ENCODE measurements around the gene ALOXE3. TPM values are rescaled to one million over a fixed set of nuclear protein-coding genes. Genes with fewer than 3 reads are reported as not detected.

Gene ALOXE3
- total and polyA plus RNA-seq, 9 donors, result not detected

DNA sequence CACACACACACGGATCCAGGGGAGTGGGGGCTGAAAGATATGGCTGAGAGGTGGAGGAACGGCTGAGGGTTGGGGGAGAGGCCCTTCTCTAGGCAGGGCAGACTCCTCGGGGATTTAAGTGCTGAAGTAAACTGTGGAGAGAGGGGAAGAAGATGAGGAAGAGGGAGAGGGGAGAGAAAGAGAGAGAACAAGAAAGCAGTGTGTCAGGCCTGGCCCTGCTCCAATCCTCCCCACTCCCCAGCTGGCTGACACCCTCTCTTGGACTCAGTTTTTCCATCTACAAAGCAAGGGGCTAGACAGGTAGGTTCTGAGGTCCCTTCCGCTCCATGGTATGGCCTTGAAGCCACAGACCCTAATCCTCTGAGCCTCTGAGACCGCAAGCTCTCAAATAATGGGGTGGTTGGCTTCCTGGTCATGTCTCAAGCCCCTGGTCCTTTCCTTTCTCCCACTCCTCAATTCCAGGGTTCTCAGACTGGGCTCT, 42.5 kb upstream of the ALOXE3 start:
- Histone ChIP-seq H3K9me3 (replicated peaks; ENCODE audit: control insufficient read depth, low read depth, low read length) (no peaks in the 10 kb centered on the region), H3K27me3 (ENCODE audit: control insufficient read depth, insufficient read depth, low read length) (no peaks in the 10 kb centered on the region), H3K36me3 (ENCODE audit: control insufficient read depth, insufficient read depth, low read length) (peaks cover 30% of the 10 kb centered on the region), H3K4me3 (ENCODE audit: low read length) (no peak overlapping the region), H3K27ac (ENCODE audit: low read length) (peak overlapping the region; percentile 97), H3K4me1 (ENCODE audit: control insufficient read depth, insufficient read depth, low read length) (peaks cover 52% of the 10 kb centered on the region)
- 40% methylated on average over 4 of the region's 5 CpGs for WGBS (ENCODE audit: insufficient coverage)
- peak; percentile 30 for DNase-seq

DNA sequence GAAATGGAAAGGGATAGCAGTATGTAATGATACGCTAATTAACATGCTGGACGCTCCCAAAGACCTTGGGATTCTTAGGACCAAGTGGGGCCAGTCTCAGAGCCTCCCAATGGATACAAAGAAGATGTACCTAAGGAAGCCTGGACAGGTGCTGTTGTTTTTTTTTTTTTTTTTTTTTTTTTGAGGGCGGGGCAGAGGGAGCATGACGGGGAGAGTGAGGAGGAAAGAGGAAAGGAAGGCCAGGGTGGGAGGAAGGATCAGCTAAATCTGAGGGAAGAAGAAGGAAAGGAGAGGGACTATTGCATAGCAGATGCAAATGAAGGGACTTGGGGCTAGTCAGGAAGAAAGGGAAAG, 41.9 kb upstream of the ALOXE3 start:
- H3K4me3 ChIP-seq (ENCODE audit: low read length), result no peak overlapping the region
- peaks cover 58% of the 10 kb centered on the region for H3K4me1 ChIP-seq (ENCODE audit: control insufficient read depth, insufficient read depth, low read length)
- H3K9me3 ChIP-seq (replicated peaks; ENCODE audit: control insufficient read depth, low read depth, low read length), result no peaks in the 10 kb centered on the region
- no peak for DNase-seq
- 68% methylated on average over 4 of the region's 4 CpGs for WGBS (ENCODE audit: insufficient coverage)
- H3K27me3 ChIP-seq (ENCODE audit: control insufficient read depth, insufficient read depth, low read length), result no peaks in the 10 kb centered on the region
- peaks cover 30% of the 10 kb centered on the region for H3K36me3 ChIP-seq (ENCODE audit: control insufficient read depth, insufficient read depth, low read length)
- peak overlapping the region; percentile 97 for H3K27ac ChIP-seq (ENCODE audit: low read length)

DNA sequence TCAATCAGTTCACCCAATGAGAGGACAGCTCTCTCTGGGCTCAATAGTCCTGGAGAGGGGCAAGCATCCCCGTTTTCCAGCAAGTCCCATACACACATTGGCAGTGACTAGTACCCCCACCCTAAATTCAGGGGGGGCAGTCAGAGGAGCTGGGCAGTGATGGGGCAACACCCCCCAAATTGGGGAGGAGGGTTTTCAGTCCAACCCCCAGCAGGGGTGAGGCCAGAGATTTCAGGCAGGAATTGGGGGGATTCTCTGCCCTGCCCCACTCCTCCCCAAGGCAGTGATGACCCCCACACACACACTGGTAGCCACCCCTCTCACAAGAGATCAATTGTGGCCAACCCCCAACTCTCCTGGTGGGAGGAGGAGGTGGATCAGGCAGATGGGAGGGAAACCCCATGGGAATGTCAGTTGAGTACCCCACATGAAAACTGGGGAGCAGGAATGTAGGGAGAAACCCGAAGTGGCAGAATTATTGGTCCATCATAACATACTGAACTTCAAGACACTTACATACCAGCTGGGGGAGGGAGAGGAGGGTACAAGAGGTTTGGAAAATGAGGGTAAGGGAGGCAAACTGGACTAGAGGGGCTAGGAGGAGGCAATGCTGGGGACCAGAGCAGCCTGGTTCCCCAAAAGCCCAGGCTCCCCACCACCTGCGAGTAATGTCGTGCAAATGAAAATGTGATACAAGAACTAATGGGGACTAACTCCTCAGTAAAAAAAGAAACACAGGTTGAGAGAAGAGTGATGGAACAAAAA, 41.3 kb upstream of the ALOXE3 start:
- no CpG with 5 or more reads among the region's 4 CpGs for WGBS (ENCODE audit: insufficient coverage)
- Histone ChIP-seq H3K4me1 (ENCODE audit: control insufficient read depth, insufficient read depth, low read length) (peaks cover 58% of the 10 kb centered on the region), H3K27ac (ENCODE audit: low read length) (no peak overlapping the region)

DNA sequence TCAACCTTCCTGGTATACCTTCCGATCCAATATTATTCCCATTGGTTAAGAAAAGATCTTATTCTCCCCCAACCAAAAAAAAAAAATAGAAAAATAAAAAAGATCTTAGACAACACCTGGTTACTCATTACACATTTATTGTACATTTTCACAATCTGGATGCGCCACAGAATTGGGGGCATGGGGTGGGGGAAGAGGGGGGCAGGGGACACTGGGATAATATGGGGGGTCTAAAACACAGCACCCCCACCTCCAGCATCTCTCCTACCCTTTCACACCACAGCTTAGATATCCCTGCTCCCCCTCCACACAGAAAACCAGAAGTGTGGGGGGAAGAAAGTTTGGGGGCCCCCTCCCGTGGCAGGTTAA, 40.7 kb upstream of the ALOXE3 start:
- WGBS (ENCODE audit: insufficient coverage), result no CpG with 5 or more reads among the region's 3 CpGs
- Histone ChIP-seq H3K4me1 (ENCODE audit: control insufficient read depth, insufficient read depth, low read length) (peaks cover 55% of the 10 kb centered on the region), H3K9me3 (replicated peaks; ENCODE audit: control insufficient read depth, low read depth, low read length) (no peaks in the 10 kb centered on the region), H3K27me3 (ENCODE audit: control insufficient read depth, insufficient read depth, low read length) (no peaks in the 10 kb centered on the region), H3K36me3 (ENCODE audit: control insufficient read depth, insufficient read depth, low read length) (peaks cover 30% of the 10 kb centered on the region), H3K4me3 (ENCODE audit: low read length) (no peak overlapping the region), H3K27ac (ENCODE audit: low read length) (no peak overlapping the region)
- DNase-seq, result no peak

More for the DNA sequence above, 41.3 kb upstream of the ALOXE3 start:
- H3K36me3 ChIP-seq (ENCODE audit: control insufficient read depth, insufficient read depth, low read length), result peaks cover 30% of the 10 kb centered on the region
- H3K9me3 ChIP-seq (replicated peaks; ENCODE audit: control insufficient read depth, low read depth, low read length), result no peaks in the 10 kb centered on the region
- H3K4me3 ChIP-seq (ENCODE audit: low read length), result no peak overlapping the region
- peak; percentile 28 for DNase-seq
- no peaks in the 10 kb centered on the region for H3K27me3 ChIP-seq (ENCODE audit: control insufficient read depth, insufficient read depth, low read length)

DNA sequence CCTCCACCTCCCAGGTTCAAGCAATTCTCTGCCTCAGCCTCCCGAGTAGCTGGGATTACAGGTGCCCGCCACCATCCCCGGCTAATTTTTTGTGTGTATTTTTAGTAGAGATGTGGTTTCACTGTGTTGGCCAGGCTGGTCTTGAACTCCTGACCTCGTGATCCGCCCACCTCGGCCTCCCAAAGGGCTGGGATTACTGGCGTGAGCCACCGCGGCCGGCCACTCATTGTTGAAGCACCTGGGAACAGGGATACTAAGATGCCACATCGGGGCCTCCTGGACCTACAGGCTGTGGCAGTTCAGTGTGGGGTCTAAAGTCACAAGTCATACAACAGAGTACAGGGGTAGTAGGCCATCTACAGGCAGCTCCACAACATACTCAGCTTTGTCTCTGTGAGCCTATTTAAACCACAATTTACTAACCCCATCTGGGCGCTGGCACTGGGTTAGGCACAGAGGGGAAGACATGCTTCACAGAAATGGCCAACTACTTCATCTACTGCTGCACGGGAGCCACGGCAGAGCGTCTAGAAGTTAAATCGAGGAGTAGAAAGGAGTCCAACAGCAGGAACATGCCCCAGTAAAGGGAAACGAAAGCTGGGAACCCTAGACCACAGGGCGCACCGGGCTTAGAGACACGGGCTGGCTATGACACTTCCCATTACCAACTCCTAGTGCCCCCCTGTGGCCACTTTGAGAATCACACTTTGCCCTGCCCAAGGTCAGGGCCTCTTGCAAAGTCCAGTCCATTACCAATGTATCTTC, 40.1 kb upstream of the ALOXE3 start:
- Histone ChIP-seq H3K27ac (ENCODE audit: low read length) (peak overlapping the region; percentile 92), H3K36me3 (ENCODE audit: control insufficient read depth, insufficient read depth, low read length) (peaks cover 30% of the 10 kb centered on the region), H3K4me1 (ENCODE audit: control insufficient read depth, insufficient read depth, low read length) (peaks cover 55% of the 10 kb centered on the region), H3K4me3 (ENCODE audit: low read length) (no peak overlapping the region), H3K9me3 (replicated peaks; ENCODE audit: control insufficient read depth, low read depth, low read length) (no peaks in the 10 kb centered on the region), H3K27me3 (ENCODE audit: control insufficient read depth, insufficient read depth, low read length) (no peaks in the 10 kb centered on the region)
- peak; percentile 93 for DNase-seq
- 30% methylated on average over 14 of the region's 20 CpGs for WGBS (ENCODE audit: insufficient coverage)

DNA sequence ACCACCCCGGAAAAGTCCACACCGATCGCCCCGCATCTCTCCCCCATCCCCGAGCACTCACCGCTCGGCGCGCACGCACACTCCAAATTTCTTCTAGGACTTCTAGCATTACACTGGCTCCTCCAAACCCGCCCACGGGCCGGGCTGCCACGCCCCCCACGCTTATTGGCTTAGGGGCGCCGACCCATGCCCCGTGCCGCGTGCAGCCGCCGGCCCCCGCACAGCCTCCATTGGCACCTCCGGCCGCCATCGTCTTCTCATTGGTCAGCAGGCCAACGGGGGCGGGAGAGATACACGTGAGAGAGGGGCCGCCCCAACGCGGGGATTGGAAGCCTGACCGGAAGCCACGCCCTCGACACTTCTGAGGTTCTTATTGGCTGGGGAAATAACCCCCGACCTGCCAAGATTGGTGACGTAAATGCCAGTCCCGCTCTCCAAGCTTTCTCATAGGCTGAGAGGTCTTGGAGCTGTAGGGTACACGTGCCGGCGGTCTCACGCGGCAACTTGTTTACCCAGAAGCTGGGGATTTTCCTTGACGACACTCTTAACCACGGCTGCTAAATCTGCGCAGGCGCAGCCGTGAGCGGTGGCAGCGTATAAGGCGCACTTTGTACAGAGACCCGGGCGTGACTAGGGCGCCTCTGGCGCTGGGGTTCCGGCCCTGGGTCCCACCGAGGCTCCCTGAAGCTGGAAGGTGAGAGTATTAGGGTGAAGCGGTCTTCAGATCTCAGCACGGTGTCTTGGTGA, 38.1 kb upstream of the ALOXE3 start:
- H3K4me1 ChIP-seq (ENCODE audit: control insufficient read depth, insufficient read depth, low read length), result peaks cover 63% of the 10 kb centered on the region
- WGBS (ENCODE audit: insufficient coverage), result under 1% methylated on average over 55 of the region's 59 CpGs

DNA sequence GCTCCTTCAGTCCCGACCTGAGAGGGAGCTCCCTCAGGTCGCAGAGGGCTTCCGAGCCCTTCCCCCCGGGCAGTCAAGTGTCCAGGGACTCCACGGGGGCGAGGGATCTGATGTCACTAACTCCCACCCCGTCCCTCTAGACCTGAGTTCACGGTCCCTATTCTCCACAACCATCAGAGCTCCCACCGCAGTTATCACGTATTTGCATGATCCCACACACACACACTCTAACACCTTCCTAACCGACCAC, 37.6 kb upstream of the ALOXE3 start:
- Histone ChIP-seq H3K36me3 (ENCODE audit: control insufficient read depth, insufficient read depth, low read length) (peaks cover 22% of the 10 kb centered on the region), H3K27ac (ENCODE audit: low read length) (peak overlapping the region; percentile 98), H3K4me3 (ENCODE audit: low read length) (peak overlapping the region; percentile 88), H3K4me1 (ENCODE audit: control insufficient read depth, insufficient read depth, low read length) (peaks cover 62% of the 10 kb centered on the region), H3K9me3 (replicated peaks; ENCODE audit: control insufficient read depth, low read depth, low read length) (no peaks in the 10 kb centered on the region), H3K27me3 (ENCODE audit: control insufficient read depth, insufficient read depth, low read length) (no peaks in the 10 kb centered on the region)
- DNase-seq, result no peak
- under 1% methylated on average over 11 of the region's 11 CpGs for WGBS (ENCODE audit: insufficient coverage)

More for the DNA sequence above, 38.1 kb upstream of the ALOXE3 start:
- H3K9me3 ChIP-seq (replicated peaks; ENCODE audit: control insufficient read depth, low read depth, low read length), result no peaks in the 10 kb centered on the region
- peaks cover 27% of the 10 kb centered on the region for H3K36me3 ChIP-seq (ENCODE audit: control insufficient read depth, insufficient read depth, low read length)
- peak overlapping the region; percentile 98 for H3K27ac ChIP-seq (ENCODE audit: low read length)
- no peaks in the 10 kb centered on the region for H3K27me3 ChIP-seq (ENCODE audit: control insufficient read depth, insufficient read depth, low read length)
- H3K4me3 ChIP-seq (ENCODE audit: low read length), result peak overlapping the region; percentile 88
- DNase-seq, result peak; percentile 100

DNA sequence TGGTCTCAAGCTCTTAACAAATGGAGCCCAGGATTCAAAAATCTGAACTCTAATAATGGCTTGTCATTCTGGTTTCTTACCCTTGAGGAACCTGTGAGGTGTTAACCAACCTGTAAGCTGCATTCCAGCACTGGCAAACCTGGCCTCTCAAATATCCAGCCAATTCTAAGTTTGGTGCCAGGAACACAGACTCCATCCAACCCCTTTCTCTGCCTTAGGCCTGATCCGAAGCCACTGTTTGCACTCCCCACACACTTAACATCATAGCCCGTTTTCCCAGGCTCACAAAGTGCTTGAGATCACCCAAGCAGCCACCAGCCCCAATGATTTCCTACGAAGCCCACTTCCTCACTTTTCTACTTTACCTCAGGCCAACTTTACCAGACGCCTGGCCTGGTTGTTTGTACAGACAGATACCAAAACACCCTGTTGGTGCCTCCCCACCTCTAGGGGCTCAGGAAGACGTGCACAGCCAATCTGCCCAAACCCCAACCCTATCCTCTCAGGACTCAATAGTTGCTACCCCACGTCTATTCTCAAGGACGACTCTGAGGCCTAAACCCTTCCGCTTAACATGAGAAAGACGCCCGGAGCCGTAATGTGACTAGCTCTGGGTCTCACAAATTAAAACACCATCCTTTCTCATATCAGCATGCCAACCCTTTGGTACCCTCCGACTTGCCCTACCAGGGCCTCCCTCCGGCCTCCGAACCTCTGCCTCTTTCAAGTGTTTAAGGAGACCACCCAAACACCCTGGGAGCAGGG, 37.1 kb upstream of the ALOXE3 start:
- H3K9me3 ChIP-seq (replicated peaks; ENCODE audit: control insufficient read depth, low read depth, low read length), result no peaks in the 10 kb centered on the region
- H3K4me1 ChIP-seq (ENCODE audit: control insufficient read depth, insufficient read depth, low read length), result peaks cover 62% of the 10 kb centered on the region
- peak overlapping the region; percentile 98 for H3K27ac ChIP-seq (ENCODE audit: low read length)
- 13% methylated on average over 14 of the region's 14 CpGs for WGBS (ENCODE audit: insufficient coverage)
- no peaks in the 10 kb centered on the region for H3K27me3 ChIP-seq (ENCODE audit: control insufficient read depth, insufficient read depth, low read length)
- H3K36me3 ChIP-seq (ENCODE audit: control insufficient read depth, insufficient read depth, low read length), result peaks cover 18% of the 10 kb centered on the region
- DNase-seq, result peak; percentile 58
- H3K4me3 ChIP-seq (ENCODE audit: low read length), result peak overlapping the region; percentile 88

DNA sequence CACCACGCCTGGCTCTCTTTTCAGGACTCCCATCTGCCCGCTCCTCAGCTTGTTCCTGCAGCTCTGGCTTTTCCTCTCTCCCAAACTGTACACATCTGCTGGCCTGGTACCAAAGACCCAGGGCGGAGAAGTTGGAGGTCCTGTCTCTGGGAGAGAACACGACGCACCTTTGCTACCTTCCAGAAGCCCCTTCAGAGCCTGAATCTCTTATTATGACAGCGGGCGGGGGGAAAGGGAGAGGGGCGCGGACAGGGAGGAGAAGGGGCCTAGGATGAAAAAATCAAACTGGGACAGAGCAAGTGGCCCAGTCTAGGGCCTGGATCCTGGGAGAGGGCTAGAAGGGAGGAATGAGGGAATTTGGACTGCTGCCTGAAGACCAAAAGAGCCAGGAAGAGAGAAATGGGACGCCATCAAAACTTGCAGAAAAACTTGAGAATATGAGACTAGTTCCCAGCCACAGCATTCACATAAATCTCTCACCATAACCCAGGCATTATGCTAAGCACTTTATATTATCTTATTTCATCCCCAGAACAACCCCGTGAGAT, 36.4 kb upstream of the ALOXE3 start:
- H3K36me3 ChIP-seq (ENCODE audit: control insufficient read depth, insufficient read depth, low read length), result peaks cover 18% of the 10 kb centered on the region
- no peaks in the 10 kb centered on the region for H3K9me3 ChIP-seq (replicated peaks; ENCODE audit: control insufficient read depth, low read depth, low read length)
- peaks cover 70% of the 10 kb centered on the region for H3K4me1 ChIP-seq (ENCODE audit: control insufficient read depth, insufficient read depth, low read length)
- DNase-seq, result peak; percentile 86
- H3K27ac ChIP-seq (ENCODE audit: low read length), result peak overlapping the region; percentile 98
- H3K4me3 ChIP-seq (ENCODE audit: low read length), result peak overlapping the region; percentile 88
- WGBS (ENCODE audit: insufficient coverage), result 18% methylated on average over 4 of the region's 11 CpGs
- no peaks in the 10 kb centered on the region for H3K27me3 ChIP-seq (ENCODE audit: control insufficient read depth, insufficient read depth, low read length)
